Measurements from ENCODE around the gene C3orf18. TPM values are rescaled to one million over a fixed set of nuclear protein-coding genes. Genes with fewer than 3 reads are reported as not detected.

C3orf18 gene
- total RNA-seq, 1 donor from 2014 or later: 7.2 TPM

DNA sequence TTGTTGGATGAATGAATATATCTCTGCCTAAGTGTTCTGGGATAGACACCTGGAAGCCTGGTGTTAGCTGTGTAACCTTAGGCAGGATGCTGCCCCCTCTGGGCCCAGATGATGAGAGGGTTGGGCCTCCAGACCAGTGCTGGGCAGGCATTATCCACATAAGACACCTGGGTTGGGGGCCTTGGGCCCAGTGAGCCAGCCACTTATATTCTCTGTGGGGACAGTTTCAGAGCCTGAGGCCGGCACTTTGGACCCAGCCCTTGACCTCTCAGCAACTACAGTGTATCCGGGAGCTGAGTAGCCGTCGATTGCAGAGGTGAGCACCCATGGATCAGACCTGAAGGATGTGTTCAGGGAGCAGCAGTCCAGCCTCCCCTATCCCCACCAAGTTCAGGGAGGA lies 3.9 kb upstream of the C3orf18 start:
- Mint-ChIP-seq H3K9me3 (ENCODE audit: unreplicated experiment) (no peaks in the 10 kb centered on the region), H3K4me1 (ENCODE audit: low read depth, unreplicated experiment) (peaks cover 7% of the 10 kb centered on the region), H3K27ac (ENCODE audit: unreplicated experiment) (no peak overlapping the region), H3K36me3 (ENCODE audit: low read depth, unreplicated experiment) (peaks cover 4% of the 10 kb centered on the region), H3K4me3 (ENCODE audit: unreplicated experiment) (no peak overlapping the region), H3K27me3 (ENCODE audit: low read depth, unreplicated experiment) (no peaks in the 10 kb centered on the region)
- H3K27ac ChIP-seq (ENCODE audit: low read depth, low read length): no peak overlapping the region
- no peaks in the 10 kb centered on the region for H3K27me3 ChIP-seq (ENCODE audit: insufficient read depth, low read length)
- no peak overlapping the region for H3K4me2 ChIP-seq (ENCODE audit: low read length)
- no peaks in the 10 kb centered on the region for H3K36me3 ChIP-seq (ENCODE audit: insufficient read depth, low read length)
- peaks cover 5% of the 10 kb centered on the region for H3K4me1 ChIP-seq (ENCODE audit: insufficient read depth, low read length)
- no peak overlapping the region for H3K9ac ChIP-seq (ENCODE audit: low read length)
- H4K20me1 ChIP-seq (ENCODE audit: insufficient read depth, low read length): no peaks in the 10 kb centered on the region
- H3K4me3 ChIP-seq (ENCODE audit: insufficient read depth, low read depth, low read length): no peak overlapping the region
- no peak for FAIRE-seq
- H2AFZ ChIP-seq (ENCODE audit: low read depth, low read length): no peak overlapping the region
- H3K9me3 ChIP-seq (ENCODE audit: insufficient read depth, low read depth, low read length): no peaks in the 10 kb centered on the region
- DNase-seq (ENCODE audit: low read depth): no peak
- TF ChIP-seq EZH2 (IDR thresholded peaks at IDR 0.05; ENCODE audit: insufficient read depth, low read length) (no peak), CTCF (IDR thresholded peaks at IDR 0.05; ENCODE audit: insufficient read depth, low read depth, low read length) (no peak)
- H3K79me2 ChIP-seq (ENCODE audit: insufficient read depth, low read length): peaks cover 9% of the 10 kb centered on the region

GRCh38 chr3:50570508-50571279 lies 3.1 kb upstream of the C3orf18 start:
- DNase-seq (ENCODE audit: low read depth) (no peak), FAIRE-seq (peak; percentile 17)
- no peaks in the 10 kb centered on the region for H3K27me3 ChIP-seq (ENCODE audit: insufficient read depth, low read length)
- no peak for TF ChIP-seq CTCF (IDR thresholded peaks at IDR 0.05; ENCODE audit: insufficient read depth, low read depth, low read length)
- TF ChIP-seq EZH2 (IDR thresholded peaks at IDR 0.05; ENCODE audit: insufficient read depth, low read length): no peak
- no peaks in the 10 kb centered on the region for H3K36me3 ChIP-seq (ENCODE audit: insufficient read depth, low read length)
- no peaks in the 10 kb centered on the region for H4K20me1 ChIP-seq (ENCODE audit: insufficient read depth, low read length)
- peak overlapping the region; percentile 98 for H3K9ac ChIP-seq (ENCODE audit: low read length)
- Mint-ChIP-seq H3K36me3 (ENCODE audit: low read depth, unreplicated experiment) (peaks cover 4% of the 10 kb centered on the region), H3K4me3 (ENCODE audit: unreplicated experiment) (peak overlapping the region; percentile 99), H3K27ac (ENCODE audit: unreplicated experiment) (peak overlapping the region; percentile 91), H3K9me3 (ENCODE audit: unreplicated experiment) (no peaks in the 10 kb centered on the region), H3K4me1 (ENCODE audit: low read depth, unreplicated experiment) (peaks cover 7% of the 10 kb centered on the region), H3K27me3 (ENCODE audit: low read depth, unreplicated experiment) (peaks cover 3% of the 10 kb centered on the region)
- peaks cover 9% of the 10 kb centered on the region for H3K79me2 ChIP-seq (ENCODE audit: insufficient read depth, low read length)
- no peaks in the 10 kb centered on the region for H3K9me3 ChIP-seq (ENCODE audit: insufficient read depth, low read depth, low read length)
- H3K4me3 ChIP-seq (ENCODE audit: insufficient read depth, low read depth, low read length): peak overlapping the region; percentile 98
- no peak overlapping the region for H3K27ac ChIP-seq (ENCODE audit: low read depth, low read length)
- no peak overlapping the region for H2AFZ ChIP-seq (ENCODE audit: low read depth, low read length)
- H3K4me2 ChIP-seq (ENCODE audit: low read length): peak overlapping the region; percentile 87
- peaks cover 5% of the 10 kb centered on the region for H3K4me1 ChIP-seq (ENCODE audit: insufficient read depth, low read length)
